Left lung (tissue), 10 donors: ENCODE results near the gene FARP1. TPM values are rescaled to one million over a fixed set of nuclear protein-coding genes. Genes with fewer than 3 reads are reported as not detected.

Experiments used
- ATAC-seq: fragments of 200-7000 bp; cut with Tn5 transposase; one replicate; pipeline ENCODE4 v1.9.1; 2020; ENCODE audit warnings: moderate library complexity
- DNase-seq, 4 donors: peaks; one replicate each; pipeline ENCODE4 v3.0.0-alpha.2; 2013 to 2020
- H3K27ac ChIP-seq, 2 donors: fragments of 200-600 bp; sonication (generic) in 1 of 2; one replicate each; pipeline versions ENCODE4 v1.5.0 to v1.8.0; 2020 to 2021
- H3K27me3 ChIP-seq, 2 donors: fragments of 200-600 bp; sonication (generic) in 1 of 2; one replicate each; pipeline versions ENCODE4 v1.5.0 to v1.8.0; 2020 to 2021
- H3K36me3 ChIP-seq, 2 donors: fragments of 200-600 bp; sonication (generic) in 1 of 2; one replicate each; pipeline versions ENCODE4 v1.5.0 to v1.8.0; 2020 to 2021
- H3K4me1 ChIP-seq, 2 donors: fragments of 200-600 bp; one replicate each; pipeline ENCODE4 v1.8.0; 2021
- H3K4me3 ChIP-seq, 2 donors: fragments of 200-600 bp; sonication (generic) in 1 of 2; one replicate each; pipeline versions ENCODE4 v1.5.0 to v1.8.0; 2020 to 2021; ENCODE audit warnings: mild to moderate bottlenecking in 1 of 2
- H3K9me3 ChIP-seq, 2 donors: fragments of 200-600 bp; sonication (generic) in 1 of 2; one replicate each; pipeline versions ENCODE4 v1.5.0 to v1.8.0; 2020 to 2021
- intact Hi-C, 2 donors: fragments of 100-400 bp; cut with DNase I; formaldehyde crosslinking; loops; one replicate each; pipeline versions ENCODE4 v1.11.2 to v1.14.2; 2022
- polyA plus RNA-seq, 6 donors: library from polyadenylated mRNA; unstranded; fragments of 120-200 nt; gene quantifications; one replicate each; pipeline ENCODE4 v1.2.1, GENCODE V29; 2013; ENCODE audit not compliant: insufficient read length in 6 of 6
- total RNA-seq, 2 donors: library from RNA; stranded (reverse); fragmentation: NEBNext Ultra II Directional; extraction: Animal tissue kit (Norgen Biotek cat#: 25700); gene quantifications; one replicate each; pipeline ENCODE4 v1.2.1, GENCODE V29; 2021
- TF ChIP-seq, protein P1 (sequence below), 2 donors: fragments of 200-600 bp; sonication (generic) in 1 of 2; IDR thresholded peaks; one replicate each; pipeline versions ENCODE4 v1.5.0 to v1.8.0; 2021; ENCODE audit warnings: antibody characterized with exemption in 2 of 2
- donor health status: DM: no; HTN: yes; CAD: no.
- donor health status: DM: no; HTN: no; CAD: no.

The FARP1 gene
- total and polyA plus RNA-seq, 8 donors: 78.9 to 142 (median 132) TPM

- Histone ChIP-seq H3K27me3 (no peaks in the 10 kb centered on the region), H3K4me1 (no peaks in the 10 kb centered on the region), H3K4me3 (no peak overlapping the region), H3K36me3 (peaks cover 0 to 5% of the 10 kb centered on the region in 2 donors), H3K27ac (no peak overlapping the region), H3K9me3 (no peaks in the 10 kb centered on the region)
- no peak for DNase-seq
- no peak for ATAC-seq
- TF ChIP-seq, protein P1, sequence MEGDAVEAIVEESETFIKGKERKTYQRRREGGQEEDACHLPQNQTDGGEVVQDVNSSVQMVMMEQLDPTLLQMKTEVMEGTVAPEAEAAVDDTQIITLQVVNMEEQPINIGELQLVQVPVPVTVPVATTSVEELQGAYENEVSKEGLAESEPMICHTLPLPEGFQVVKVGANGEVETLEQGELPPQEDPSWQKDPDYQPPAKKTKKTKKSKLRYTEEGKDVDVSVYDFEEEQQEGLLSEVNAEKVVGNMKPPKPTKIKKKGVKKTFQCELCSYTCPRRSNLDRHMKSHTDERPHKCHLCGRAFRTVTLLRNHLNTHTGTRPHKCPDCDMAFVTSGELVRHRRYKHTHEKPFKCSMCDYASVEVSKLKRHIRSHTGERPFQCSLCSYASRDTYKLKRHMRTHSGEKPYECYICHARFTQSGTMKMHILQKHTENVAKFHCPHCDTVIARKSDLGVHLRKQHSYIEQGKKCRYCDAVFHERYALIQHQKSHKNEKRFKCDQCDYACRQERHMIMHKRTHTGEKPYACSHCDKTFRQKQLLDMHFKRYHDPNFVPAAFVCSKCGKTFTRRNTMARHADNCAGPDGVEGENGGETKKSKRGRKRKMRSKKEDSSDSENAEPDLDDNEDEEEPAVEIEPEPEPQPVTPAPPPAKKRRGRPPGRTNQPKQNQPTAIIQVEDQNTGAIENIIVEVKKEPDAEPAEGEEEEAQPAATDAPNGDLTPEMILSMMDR (IDR thresholded peaks at IDR 0.05): no peak
- intact Hi-C loops: no loop called here
These were observed 221.8 kb downstream of the FARP1 start for GRCh38 chr13:98364647-98365046.

DNA sequence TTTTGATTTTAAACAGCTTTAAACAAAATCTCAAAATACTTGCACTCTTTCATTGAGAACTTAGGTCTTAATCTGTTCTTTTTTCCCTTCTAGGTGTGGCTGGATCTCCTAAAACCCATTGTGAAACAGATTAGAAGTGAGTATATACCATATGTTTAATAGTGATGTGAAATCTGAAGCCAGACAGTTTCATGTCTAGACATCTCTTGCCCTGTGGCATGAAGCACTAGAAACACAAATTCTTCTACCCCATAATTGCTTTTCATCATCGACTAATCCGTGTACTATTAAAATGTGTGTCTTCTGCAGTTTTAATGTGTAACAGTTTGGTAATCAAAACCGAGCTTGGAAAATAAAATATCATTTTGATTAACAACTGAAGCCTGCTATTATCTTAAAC lies 222.4 kb downstream of the FARP1 start:
- TF ChIP-seq, protein P1 (IDR thresholded peaks at IDR 0.05): no peak
- ATAC-seq: no peak
- H3K9me3 ChIP-seq: no peaks in the 10 kb centered on the region
- no peak for DNase-seq
- H3K27ac ChIP-seq: no peak overlapping the region
- H3K27me3 ChIP-seq: no peaks in the 10 kb centered on the region
- peaks cover 0 to 5% of the 10 kb centered on the region in 2 donors for H3K36me3 ChIP-seq
- no peak overlapping the region for H3K4me3 ChIP-seq
- no peaks in the 10 kb centered on the region for H3K4me1 ChIP-seq
- intact Hi-C loops: no loop called here

GRCh38 chr13:98366010-98366409 lies 223.1 kb downstream of the FARP1 start:
- TF ChIP-seq, protein P1 (IDR thresholded peaks at IDR 0.05): no peak
- intact Hi-C loops: no loop called here
- DNase-seq (no peak), ATAC-seq (no peak)
- Histone ChIP-seq H3K4me1 (no peaks in the 10 kb centered on the region), H3K27ac (no peak overlapping the region), H3K27me3 (no peaks in the 10 kb centered on the region), H3K36me3 (peaks cover 0 to 5% of the 10 kb centered on the region in 2 donors), H3K9me3 (no peaks in the 10 kb centered on the region), H3K4me3 (no peak overlapping the region)

- Histone ChIP-seq H3K27ac (no peak overlapping the region), H3K4me3 (no peak overlapping the region), H3K9me3 (no peaks in the 10 kb centered on the region), H3K4me1 (no peaks in the 10 kb centered on the region), H3K27me3 (no peaks in the 10 kb centered on the region), H3K36me3 (peaks cover 0 to 5% of the 10 kb centered on the region in 2 donors)
- DNase-seq (no peak), ATAC-seq (no peak)
- intact Hi-C loops: no loop called here
- TF ChIP-seq, protein P1 (IDR thresholded peaks at IDR 0.05): no peak
These were observed 223.5 kb downstream of the FARP1 start for GRCh38 chr13:98366443-98366842.

DNA sequence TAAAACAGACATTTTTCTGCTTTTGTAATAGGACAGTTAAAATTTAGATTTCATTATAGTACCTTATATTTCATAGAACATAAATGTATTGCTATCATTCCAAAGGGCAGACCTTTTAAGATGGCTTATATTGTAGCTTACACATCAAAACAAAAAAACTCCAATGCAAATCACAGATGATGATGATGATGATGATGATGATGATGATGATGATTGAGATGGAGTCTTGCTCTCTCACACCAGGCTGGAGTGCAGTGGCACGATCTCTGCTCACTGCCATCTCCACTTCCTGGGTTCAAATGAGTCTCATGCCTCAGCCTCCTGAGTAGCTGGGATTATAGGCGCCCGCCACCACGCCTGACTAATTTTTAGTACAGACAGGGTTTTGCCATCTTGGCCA lies 224.1 kb downstream of the FARP1 start:
- intact Hi-C loops: no loop called here
- TF ChIP-seq, protein P1 (IDR thresholded peaks at IDR 0.05): no peak
- ATAC-seq (no peak), DNase-seq (no peak)
- no peaks in the 10 kb centered on the region for H3K27me3 ChIP-seq
- H3K27ac ChIP-seq: no peak overlapping the region
- H3K4me3 ChIP-seq: no peak overlapping the region
- H3K4me1 ChIP-seq: no peaks in the 10 kb centered on the region
- no peaks in the 10 kb centered on the region for H3K9me3 ChIP-seq
- H3K36me3 ChIP-seq: peaks cover 0 to 5% of the 10 kb centered on the region in 2 donors
